Fibroblast of villous mesenchyme (primary cell): Measurements from ENCODE around the gene FAM98B. TPM values are rescaled to one million over a fixed set of nuclear protein-coding genes. Genes with fewer than 3 reads are reported as not detected.

Source experiments
- DNase-seq: peaks from one replicate; pipeline ENCODE4 v3.0.0-alpha.2; 2010; ENCODE audit warnings: low read depth
- H3K4me3 ChIP-seq: 2 replicates; pipeline ENCODE4 v1.5.1; 2011; ENCODE audit warnings: low read depth, mild to moderate bottlenecking, low read length
- CTCF ChIP-seq: IDR thresholded peaks from 2 replicates; pipeline ENCODE4 v1.5.1; 2012; ENCODE audit warnings: low read depth, mild to moderate bottlenecking, low read length; ENCODE audit not compliant: insufficient read depth
- total RNA-seq: library from RNA; depleted of rRNA; stranded (reverse); fragments of >200 nt; gene quantifications from 2 replicates; pipeline ENCODE4 v1.2.3, GENCODE V29; 2012

Gene FAM98B
- total RNA-seq, 1 donor = 11.2 TPM

GRCh38 chr15:38514601-38515000 lies 60.7 kb downstream of the FAM98B start:
- H3K4me3 ChIP-seq = no peak overlapping the region
- no peak for TF ChIP-seq CTCF
- no peak for DNase-seq

- no peak for DNase-seq
- TF ChIP-seq CTCF = no peak
- H3K4me3 ChIP-seq = no peak overlapping the region
These were observed 62.7 kb downstream of the FAM98B start for GRCh38 chr15:38516626-38517025.

GRCh38 chr15:38517312-38517975 lies 63.5 kb downstream of the FAM98B start:
- TF ChIP-seq CTCF = no peak
- peak; percentile 19 for DNase-seq
- H3K4me3 ChIP-seq = no peak overlapping the region

- H3K4me3 ChIP-seq = no peak overlapping the region
- no peak for DNase-seq
- TF ChIP-seq CTCF = no peak
These were observed 64.2 kb downstream of the FAM98B start for GRCh38 chr15:38518084-38518483.

GRCh38 chr15:38520035-38520434 lies 66.1 kb downstream of the FAM98B start:
- H3K4me3 ChIP-seq = no peak overlapping the region
- DNase-seq = no peak
- TF ChIP-seq CTCF = no peak

GRCh38 chr15:38521316-38521715 lies 67.4 kb downstream of the FAM98B start:
- TF ChIP-seq CTCF = no peak
- no peak for DNase-seq
- no peak overlapping the region for H3K4me3 ChIP-seq

- H3K4me3 ChIP-seq = no peak overlapping the region
- TF ChIP-seq CTCF = no peak
- DNase-seq = no peak
These were observed 69.0 kb downstream of the FAM98B start for GRCh38 chr15:38522922-38523321.
